GM19395 (cell line): ENCODE measurements around the gene APOM.

Experiments
- ATAC-seq: cut with Tn5 transposase; IDR thresholded peaks from one replicate; pipeline ENCODE4 v1.9.1; 2021; ENCODE audit warnings: mild to moderate bottlenecking, moderate library complexity; ENCODE audit not compliant: unreplicated experiment

The APOM gene

DNA sequence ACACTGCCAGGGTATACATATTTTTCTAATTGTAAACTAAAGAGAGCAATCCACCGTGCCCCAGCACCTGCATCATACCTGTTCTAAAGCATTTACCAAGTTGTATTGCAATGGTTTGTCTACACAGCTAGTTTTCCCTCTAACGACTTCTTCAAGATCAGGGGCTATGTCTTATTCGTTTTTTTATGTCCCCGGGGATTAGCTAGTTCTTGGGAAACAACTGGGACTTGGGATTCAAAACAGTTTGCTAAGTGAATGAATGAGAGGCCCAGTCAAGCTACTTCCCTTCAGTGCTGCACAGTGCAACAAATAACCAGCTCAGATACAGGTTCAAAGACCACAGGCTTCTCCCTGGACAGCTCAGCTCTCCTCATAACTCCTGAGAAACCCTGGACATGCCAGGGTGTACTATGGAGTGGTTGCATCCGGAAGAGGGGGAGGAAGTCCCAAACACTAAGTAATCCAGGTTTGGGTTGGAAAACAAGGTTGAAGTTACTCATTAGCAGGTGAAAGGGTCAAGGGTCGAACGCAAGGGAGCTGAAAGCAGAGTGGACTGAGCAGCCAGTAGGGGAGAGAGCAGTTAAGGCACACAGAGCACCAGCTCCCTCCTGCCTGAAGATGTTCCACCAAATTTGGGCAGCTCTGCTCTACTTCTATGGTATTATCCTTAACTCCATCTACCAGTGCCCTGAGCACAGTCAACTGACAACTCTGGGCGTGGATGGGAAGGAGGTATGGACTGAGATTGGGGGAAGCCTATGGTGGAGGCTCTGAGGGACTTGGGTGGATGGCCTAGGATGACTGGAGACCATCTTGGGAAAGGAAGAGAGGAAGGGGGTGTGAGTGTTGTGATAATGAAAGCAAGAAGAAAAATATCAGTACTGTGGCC lies at the start of gene APOM:
APOM (plus strand) TSS at position 546 of the 889 bp plus-strand sequence; CDS start at position 619, 73 bp downstream.
- ATAC-seq: no peak

DNA sequence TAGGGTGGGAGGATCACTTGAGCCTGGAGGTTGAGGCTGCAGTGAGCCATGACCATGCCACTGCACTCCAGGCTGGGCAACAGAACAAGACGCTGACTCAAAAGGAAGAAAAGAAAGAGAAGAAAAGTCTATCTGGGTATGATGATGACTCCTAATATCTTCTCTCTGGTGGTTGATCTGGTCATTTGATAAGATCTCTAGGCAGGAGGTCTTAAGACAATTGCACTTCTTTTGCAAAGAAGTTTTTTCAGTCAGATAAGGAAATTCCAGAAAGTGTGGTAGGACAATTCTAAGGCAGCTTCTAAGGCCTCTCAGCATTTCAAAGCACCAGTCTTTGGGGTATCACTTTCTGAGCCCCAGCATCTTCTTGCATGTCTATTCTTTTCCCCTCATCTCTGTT lies 48.4 kb upstream of the APOM start:
- ATAC-seq: no peak

DNA sequence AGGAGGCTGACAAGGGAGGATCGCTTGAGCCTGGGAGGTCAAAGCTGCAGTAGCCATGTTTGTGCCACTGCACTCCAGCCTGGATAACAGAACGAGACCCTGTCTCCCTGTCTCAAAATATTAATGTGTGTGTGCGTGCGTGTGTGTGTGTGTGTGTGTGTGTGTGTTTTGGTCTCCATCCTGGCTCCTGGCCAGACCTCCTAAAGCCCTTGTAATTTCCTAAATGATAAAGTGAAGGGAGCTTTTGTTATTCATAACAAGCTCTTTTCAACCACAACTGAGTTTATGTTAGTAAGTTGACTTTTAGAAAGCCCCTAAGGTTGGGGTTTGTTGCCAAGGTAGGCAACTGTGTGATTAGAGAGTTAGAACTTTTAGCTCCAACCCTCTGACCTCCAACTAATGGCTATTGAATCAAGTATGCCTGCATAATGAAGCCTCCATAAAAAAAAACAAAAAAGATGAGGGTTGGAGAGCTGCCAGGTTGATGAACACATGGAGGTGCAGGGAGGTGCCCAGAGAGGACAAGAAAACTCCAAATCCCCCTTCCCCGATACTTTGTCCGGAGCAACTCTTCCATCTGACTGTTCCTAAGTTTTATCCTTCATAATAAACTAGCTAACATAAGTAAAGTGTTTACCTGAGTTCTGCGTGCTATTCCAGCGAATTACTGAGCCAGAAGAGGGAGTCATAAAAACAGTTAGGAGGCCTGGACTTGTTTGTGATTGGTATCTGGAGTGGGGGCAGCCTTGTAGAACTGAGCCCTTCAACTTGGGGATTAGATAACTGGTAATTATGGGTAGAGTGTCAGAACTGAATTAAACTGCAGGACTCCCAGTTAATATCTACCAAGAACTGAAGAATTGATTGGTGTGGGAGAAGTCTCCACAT lies 45.9 kb upstream of the APOM start:
- no peak for ATAC-seq

DNA sequence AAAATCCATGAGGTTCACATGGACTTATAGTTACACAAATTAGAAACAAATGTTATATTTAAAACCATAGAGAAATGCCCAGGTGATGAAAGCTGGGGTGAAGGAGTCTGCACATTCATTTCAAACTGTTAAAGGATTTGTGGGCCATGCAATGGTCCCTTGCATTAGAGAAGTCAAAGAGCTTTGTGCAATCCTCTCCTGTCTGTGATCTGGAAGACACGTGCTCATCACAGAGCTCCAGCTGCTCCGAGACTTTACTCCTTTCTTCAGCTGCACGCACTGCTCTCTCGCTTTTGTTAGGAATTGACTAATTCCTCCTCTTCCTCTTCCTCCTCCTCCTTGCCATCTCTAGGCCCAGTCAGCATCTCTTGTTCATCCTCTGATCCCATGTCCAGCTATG lies 44.7 kb upstream of the APOM start:
- ATAC-seq: no peak

DNA sequence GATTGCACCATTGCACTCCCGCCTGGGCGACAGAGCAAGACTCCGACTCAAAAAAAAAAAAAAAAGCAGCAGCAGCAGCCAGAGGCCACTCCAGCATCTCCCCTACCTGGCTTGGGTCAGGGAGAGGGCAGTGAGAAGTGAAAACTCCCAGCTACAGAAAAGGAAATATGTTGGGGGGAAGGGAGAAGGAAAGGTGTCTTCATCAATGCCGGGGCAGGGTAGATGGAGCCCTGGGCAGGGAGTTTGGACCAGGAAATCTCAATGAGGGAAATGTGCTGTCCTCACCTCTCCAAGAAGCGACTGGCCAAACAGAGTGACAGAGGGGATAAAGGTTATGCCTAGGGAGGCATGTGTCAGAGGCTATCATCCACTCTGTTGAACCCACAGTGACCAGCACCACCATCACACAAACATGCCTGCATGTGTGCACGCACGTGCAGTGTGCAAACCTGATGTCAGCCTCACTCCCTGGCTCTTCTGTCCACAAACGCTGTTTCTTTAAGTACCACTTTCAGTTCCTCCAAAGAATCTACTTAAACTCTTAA lies 41.5 kb upstream of the APOM start:
- ATAC-seq: no peak

DNA sequence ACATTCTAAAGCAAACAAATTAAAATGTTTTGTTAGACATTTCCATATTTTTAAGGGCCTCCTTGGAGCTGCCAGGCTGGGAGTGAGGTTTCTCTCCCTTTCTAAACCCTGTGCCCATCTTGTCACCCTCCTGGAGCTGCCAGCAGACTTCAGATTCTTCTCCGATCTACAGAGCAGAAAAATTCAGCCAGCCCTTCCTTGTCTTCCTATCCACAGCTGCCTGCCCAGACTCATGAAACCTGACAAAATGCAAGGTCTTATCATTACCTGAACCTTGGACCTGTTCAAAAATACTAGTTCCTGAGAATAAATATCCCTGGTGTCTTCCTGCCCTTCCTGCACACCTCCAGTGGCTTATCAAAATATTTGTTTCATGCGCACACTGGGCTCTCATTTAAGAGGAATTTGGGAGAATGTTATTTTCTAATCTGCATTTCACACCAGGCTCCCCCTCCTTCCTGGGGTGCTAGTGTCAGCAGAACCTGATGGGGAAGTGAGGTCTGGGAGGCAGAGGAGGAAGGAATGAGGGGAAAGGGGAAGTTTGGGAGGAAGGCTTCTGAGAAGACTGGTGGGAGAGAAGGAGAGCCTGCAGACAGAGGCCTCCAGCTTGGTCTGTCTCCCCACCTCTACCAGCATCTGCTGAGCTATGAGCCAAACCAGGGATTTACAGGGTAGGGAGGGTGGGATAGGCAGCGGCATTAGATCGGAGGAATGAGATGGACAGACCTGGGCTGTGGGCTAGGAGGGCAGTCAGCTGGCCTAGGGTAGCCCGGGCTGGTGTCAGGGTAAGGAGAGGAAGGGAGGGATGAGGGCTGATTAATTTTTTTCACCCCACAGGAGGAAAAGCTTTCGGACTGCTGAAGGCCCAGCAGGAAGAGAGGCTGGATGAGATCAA lies 40.8 kb upstream of the APOM start, which contains the start of gene AIF1:
AIF1 (plus strand) TSS at position 551 of the 895 bp plus-strand sequence; CDS start at position 647, 96 bp downstream.
- no peak for ATAC-seq

DNA sequence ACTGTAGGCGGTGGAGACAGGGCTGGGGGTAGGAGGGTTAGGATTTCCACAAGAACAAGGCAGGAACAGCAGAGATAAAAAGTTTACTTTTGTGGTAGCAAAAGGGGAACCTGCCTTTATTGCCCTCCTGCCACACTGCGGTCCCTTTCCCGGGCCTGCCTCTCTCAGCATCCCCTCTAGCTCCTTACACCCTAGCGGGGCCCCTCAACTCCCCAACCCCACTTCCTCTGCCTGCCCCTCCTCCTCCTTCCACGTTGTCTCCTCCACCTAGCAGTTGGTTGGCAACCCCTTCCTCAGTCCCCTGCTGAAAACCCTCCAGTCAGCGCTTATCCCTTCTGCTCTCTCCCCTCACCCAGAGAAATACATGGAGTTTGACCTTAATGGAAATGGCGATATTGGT lies 39.9 kb upstream of the APOM start:
- no peak for ATAC-seq

DNA sequence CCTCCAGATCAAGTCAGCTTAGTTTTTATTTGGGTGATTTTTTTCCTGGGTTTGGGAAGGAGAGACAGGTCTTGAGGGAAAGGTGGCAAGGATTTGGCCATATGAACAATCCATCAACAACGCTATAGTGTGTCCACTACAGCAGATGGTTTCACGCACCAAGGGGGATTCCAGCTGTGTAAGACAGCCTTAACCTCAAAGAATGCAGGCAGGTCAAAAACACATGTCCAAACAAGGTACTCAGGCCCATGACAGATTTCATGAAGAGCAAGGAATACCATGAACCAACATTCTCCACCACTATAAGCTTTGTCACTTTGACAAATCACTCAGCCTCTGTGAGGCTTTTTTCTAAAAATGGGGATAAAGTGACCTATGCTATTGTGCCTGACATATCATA lies 38.7 kb upstream of the APOM start:
- no peak for ATAC-seq

DNA sequence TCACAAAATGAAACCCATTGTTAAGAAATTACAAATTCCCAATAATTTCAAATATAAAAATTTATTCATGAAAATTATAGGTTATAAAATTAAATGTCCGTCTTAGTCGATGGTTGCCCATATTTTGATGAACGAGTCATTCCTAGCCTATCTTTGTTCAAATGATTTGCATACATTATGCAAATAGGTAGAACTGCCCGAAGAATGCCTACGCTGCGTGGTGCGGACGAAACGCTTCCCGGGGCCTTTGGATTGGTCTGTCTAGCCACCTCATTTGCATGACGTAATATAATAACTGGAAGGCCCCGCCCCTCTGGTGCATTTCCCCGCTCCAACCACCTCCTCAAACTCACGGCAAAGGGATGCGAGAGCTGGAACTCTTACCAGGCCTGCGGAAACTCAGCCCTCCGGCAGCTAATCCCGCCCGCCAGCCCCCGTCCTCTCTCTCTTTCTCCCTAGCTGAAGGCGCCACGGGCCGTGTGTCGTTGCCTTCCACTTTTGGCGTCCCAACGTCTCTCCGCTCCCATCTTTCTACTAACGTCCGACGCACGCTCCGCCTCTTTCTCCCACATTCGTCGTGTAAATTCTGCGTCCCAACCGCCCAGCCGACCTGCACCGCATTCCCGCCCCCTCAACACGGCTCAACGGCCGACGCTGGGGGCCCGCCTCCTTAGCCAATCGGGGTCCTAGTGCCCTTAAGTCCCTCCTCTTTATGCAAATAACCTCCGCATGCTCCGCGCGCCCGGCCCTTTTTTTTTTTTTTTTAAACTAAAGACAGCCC lies 35.7 kb upstream of the APOM start:
- ATAC-seq: peak; percentile 73

DNA sequence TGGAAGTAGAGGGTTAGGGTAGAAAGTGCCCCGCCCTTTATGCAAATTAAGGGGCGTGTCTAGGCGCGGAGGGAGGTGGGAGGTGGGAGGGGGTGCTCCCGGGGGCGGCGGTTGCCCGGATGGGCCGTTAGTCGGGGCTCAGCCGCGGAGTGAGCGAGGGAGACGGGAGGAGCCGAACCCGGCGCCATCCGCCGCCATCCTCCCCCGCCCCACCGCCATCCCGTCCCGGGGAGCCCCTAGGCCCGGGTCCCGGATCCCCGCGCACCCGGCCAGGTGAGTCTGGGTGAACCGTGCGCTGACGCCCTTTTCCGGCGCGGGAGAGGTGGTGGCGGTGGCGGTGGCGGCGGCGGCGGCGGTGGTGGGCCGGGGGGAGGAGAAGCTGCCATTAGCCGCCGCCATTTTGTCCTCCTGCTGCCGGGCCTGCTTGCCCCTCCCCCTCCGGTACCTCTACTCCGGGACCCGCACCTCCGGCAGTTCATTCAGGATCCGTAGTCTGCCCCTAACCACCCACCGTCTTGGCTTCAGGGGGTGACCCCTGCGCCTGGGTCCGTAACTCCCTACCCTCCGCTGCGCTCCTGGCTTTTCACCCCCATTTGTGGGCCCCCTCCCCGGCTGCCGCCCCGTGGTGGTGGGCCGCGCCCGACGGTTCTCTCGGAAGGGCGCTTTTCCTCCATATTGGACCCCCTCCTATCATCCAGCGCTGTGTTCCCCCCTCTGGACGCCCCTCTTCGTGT lies 34.9 kb upstream of the APOM start, which contains the start of gene PRRC2A:
PRRC2A (plus strand) TSS at position 130 of the 734 bp plus-strand sequence. CDS start 2,075 bp downstream, outside the sequence.
- peak; percentile 34 for ATAC-seq

DNA sequence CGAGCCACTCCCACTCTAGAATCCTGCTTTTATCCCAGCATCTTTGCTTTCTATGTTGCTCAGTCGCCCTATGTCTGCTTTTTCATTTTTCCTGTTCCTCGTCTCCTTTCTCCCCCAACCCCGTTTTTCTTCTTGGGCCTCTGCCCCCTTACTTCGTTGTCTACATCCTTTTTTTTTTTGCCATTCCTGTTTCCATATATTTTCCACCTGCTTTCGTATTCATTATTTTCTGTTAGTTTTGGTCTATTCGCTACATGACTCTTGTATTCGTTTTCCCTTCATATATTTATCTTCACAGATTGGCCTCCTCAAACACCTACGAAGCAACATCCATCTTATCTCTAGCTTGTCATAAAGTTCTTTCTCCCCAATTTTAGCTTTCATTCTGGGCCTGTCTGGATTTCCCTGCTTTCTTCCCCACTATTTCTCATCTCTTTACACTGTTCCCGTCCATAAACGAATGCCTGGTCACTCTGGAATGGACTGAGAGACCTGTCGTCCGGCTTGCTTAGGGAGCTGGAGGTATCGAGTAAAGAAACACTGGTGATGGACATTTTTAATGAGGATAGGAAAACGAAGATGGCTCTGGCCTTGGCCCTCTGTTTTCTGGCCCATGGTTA lies 34.3 kb upstream of the APOM start:
- ATAC-seq: no peak

DNA sequence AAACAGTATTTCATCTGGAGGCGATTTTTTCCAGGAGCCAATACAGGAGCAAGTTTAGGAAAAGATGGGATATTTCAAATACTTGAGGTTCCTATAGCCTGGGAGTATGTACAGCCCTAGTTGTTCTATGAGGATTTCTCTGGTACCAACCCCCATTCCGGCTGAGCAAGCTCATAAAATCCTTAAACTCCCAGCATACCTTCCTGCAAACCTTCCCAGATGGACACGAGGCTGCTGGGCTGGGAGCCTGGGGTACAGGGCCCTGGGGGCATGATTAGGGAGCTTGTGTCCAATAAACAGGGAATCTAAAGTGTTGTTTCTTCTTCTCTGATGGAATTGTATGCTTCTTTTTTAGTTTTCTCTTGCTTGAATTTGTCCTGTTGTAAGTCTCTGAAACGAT lies 33.7 kb upstream of the APOM start:
- ATAC-seq: no peak

DNA sequence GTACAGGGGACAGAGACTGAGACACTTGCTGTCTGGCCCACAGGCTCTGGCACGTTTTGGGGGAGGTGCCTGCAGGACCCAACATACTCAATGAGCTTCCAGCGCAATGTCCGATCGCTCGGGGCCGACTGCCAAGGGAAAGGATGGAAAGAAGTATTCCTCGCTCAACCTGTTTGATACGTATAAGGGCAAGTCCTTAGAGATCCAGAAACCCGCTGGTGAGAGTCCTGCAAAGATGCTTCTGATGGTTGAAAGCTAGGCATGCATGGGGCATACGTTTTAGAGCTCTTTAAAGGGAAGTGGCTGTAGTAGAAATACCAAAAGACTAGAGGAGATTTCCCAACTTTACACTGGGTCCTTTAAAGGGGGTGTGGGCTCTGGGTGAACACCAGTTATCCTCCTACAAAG lies 33.0 kb upstream of the APOM start:
- ATAC-seq: no peak

DNA sequence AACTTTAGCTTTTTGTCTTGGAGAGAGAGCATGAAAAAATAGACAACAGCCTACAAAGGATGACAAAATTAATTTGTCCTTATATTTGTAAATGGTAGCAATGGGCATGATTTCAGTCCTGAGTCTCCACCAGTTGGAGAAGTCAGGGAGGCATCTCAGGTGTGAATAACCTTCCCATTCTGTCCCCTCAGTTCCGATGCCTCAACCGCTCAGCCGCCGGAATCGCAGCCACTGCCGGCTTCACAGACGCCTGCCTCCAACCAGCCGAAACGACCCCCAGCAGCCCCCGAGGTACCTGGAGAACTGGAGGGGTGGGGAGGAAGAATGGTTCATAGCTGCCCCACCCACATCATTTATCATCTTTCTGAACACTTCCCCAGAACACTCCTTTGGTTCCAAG lies 31.6 kb upstream of the APOM start:
- ATAC-seq: no peak

DNA sequence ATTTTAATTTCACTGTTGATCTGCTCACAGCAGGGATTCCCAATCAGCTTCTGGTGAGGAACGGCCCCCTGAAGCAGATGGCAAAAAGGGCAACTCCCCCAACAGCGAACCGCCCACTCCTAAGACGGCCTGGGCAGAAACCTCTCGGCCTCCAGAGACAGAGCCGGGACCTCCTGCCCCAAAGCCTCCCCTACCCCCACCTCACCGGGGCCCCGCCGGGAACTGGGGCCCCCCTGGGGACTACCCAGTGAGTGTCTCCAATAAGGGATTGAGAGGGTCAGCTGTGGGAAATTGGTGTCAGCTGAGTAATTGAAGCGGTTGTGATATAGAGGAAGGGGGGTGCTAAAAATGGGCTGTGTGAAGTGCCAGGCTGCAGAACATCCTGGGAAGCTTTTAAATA lies 28.7 kb upstream of the APOM start:
- ATAC-seq: no peak

DNA sequence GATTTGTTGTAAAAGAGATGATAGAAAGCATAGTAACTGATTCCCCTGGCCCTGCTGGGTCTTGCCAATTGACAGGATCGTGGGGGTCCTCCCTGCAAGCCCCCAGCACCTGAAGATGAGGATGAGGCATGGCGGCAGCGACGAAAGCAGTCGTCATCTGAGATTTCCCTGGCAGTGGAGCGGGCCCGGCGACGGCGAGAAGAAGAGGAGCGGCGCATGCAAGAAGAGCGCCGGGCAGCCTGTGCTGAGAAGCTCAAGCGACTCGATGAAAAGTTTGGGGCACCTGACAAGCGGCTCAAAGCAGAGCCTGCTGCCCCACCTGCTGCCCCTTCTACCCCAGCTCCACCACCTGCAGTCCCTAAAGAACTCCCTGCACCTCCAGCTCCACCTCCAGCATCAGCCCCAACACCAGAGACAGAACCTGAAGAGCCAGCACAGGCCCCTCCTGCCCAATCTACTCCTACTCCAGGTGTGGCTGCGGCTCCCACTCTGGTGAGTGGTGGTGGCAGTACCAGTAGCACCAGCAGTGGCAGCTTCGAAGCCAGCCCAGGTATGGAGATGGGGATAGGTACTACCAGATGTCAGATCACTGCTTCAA lies 27.9 kb upstream of the APOM start:
- ATAC-seq: no peak

DNA sequence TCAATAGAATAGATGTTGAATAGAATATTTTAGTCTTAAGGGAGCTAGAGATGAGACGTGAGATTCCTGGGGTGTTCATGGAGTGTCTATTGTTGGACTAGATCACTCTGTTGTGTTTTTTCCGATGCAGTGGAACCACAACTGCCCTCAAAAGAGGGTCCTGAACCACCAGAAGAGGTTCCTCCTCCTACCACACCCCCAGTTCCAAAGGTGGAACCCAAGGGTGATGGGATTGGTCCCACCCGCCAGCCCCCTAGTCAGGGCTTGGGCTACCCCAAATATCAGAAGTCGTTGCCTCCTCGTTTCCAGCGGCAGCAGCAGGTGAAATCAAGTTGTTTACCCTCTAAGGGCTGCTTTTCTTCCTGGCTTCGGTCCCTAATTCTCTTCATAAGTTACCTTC lies 26.7 kb upstream of the APOM start:
- ATAC-seq: no peak
